HG03558 (cell line): ENCODE data around the gene ATG2A.

Experiments
- ATAC-seq: cut with Tn5 transposase; IDR thresholded peaks from one replicate; pipeline ENCODE4 v1.9.1; 2021; ENCODE audit warnings: moderate number of reproducible peaks; ENCODE audit not compliant: unreplicated experiment; ENCODE audit errors: extremely low read depth

The ATG2A gene

GRCh38 chr11:64888729-64889511 lies 28.1 kb downstream of the ATG2A start:
- no peak for ATAC-seq

- no peak for ATAC-seq
Measured at GRCh38 chr11:64888406-64888728, 28.6 kb downstream of the ATG2A start.

- ATAC-seq: no peak
Measured at GRCh38 chr11:64887757-64888405, 29.1 kb downstream of the ATG2A start.

- ATAC-seq: no peak
Measured at GRCh38 chr11:64887234-64887756, 29.7 kb downstream of the ATG2A start.

- no peak for ATAC-seq
Measured at GRCh38 chr11:64885367-64886286, 31.4 kb downstream of the ATG2A start.

- no peak for ATAC-seq
Measured at GRCh38 chr11:64884019-64884418, 33.0 kb downstream of the ATG2A start.

GRCh38 chr11:64883575-64883974 lies 33.4 kb downstream of the ATG2A start:
- no peak for ATAC-seq

- no peak for ATAC-seq
Measured at GRCh38 chr11:64882243-64882642, 34.8 kb downstream of the ATG2A start.

- ATAC-seq: no peak
Measured at GRCh38 chr11:64881476-64881875, 35.5 kb downstream of the ATG2A start.

GRCh38 chr11:64880240-64881001 lies 36.6 kb downstream of the ATG2A start:
- ATAC-seq: no peak

GRCh38 chr11:64879244-64879900 lies 37.6 kb downstream of the ATG2A start:
- ATAC-seq: no peak

- peak; percentile 43 for ATAC-seq
Measured at GRCh38 chr11:64878494-64879243, 38.3 kb downstream of the ATG2A start, which contains the start of gene EHD1. TSS of gene EHD1 (minus strand) at chr11:64878621. CDS start at chr11:64878464, 157 bp downstream.

- ATAC-seq: no peak
Measured at GRCh38 chr11:64878223-64878493, 38.9 kb downstream of the ATG2A start.

GRCh38 chr11:64877390-64878222 lies 39.4 kb downstream of the ATG2A start:
- ATAC-seq: no peak

- no peak for ATAC-seq
Measured at GRCh38 chr11:64876835-64877341, 40.1 kb downstream of the ATG2A start.

GRCh38 chr11:64876229-64876750 lies 40.7 kb downstream of the ATG2A start:
- no peak for ATAC-seq

- no peak for ATAC-seq
Measured at GRCh38 chr11:64875369-64876228, 41.4 kb downstream of the ATG2A start.
